GM12892 (cell line): ENCODE results near the gene TMCO6.

Source experiments
- POLR2A ChIP-seq: IDR thresholded peaks from 2 replicates; pipeline ENCODE4 v1.6.1; 2011; ENCODE audit warnings: low read depth, low read length, control low read depth
- POLR2AphosphoS5 ChIP-seq: IDR thresholded peaks from 2 replicates; pipeline ENCODE4 v1.6.1; 2011; ENCODE audit warnings: low read depth, low read length, control low read depth
- TAF1 ChIP-seq: IDR thresholded peaks from 2 replicates; pipeline ENCODE4 v1.6.1; 2011; ENCODE audit warnings: low read depth, mild to moderate bottlenecking, control low read depth, low read length, borderline replicate concordance

- no peak for TF ChIP-seq POLR2AphosphoS5
- no peak for TF ChIP-seq POLR2A
- TF ChIP-seq TAF1: no peak
Measured at GRCh38 chr5:140674211-140674610, 35.0 kb downstream of the TMCO6 start.
